Umbilical cord (tissue), 2 donors: Measurements from ENCODE around the gene LLGL1. TPM values are rescaled to one million over a fixed set of nuclear protein-coding genes. Genes with fewer than 3 reads are reported as not detected.

Source experiments
- DNase-seq: peaks from one replicate; pipeline ENCODE4 v3.0.0-alpha.2; 2015; ENCODE audit warnings: low spot score
- total RNA-seq: library from RNA; depleted of rRNA; stranded (reverse); fragments of >200 nt; gene quantifications from one replicate; pipeline ENCODE4 v1.2.3, GENCODE V29; 2014; ENCODE audit warnings: low replicate concordance; ENCODE audit not compliant: insufficient read depth

Gene LLGL1
- total RNA-seq, 1 donor from 2014 or later, result 21.2 TPM

GRCh38 chr17:18229771-18230170 lies 4.3 kb downstream of the LLGL1 start:
- no peak for DNase-seq

GRCh38 chr17:18230288-18231141 lies 5.1 kb downstream of the LLGL1 start:
- DNase-seq, result no peak

- DNase-seq, result no peak
These were observed 5.7 kb downstream of the LLGL1 start for GRCh38 chr17:18231164-18231563.

GRCh38 chr17:18233803-18234518 lies 8.5 kb downstream of the LLGL1 start:
- DNase-seq, result no peak

- DNase-seq, result no peak
These were observed 9.5 kb downstream of the LLGL1 start for GRCh38 chr17:18234853-18235380.

- no peak for DNase-seq
These were observed 10.4 kb downstream of the LLGL1 start for GRCh38 chr17:18235743-18236256.

- DNase-seq, result no peak
These were observed 11.1 kb downstream of the LLGL1 start for GRCh38 chr17:18236494-18236893.

GRCh38 chr17:18237461-18237860 lies 12.0 kb downstream of the LLGL1 start:
- DNase-seq, result no peak

- DNase-seq, result no peak
These were observed 12.9 kb downstream of the LLGL1 start for GRCh38 chr17:18238299-18238698.

GRCh38 chr17:18240449-18240848 lies 15.0 kb downstream of the LLGL1 start:
- no peak for DNase-seq

- no peak for DNase-seq
These were observed 15.9 kb downstream of the LLGL1 start for GRCh38 chr17:18241229-18241871.

- no peak for DNase-seq
These were observed 19.8 kb downstream of the LLGL1 start for GRCh38 chr17:18245038-18245776.

- DNase-seq, result no peak
These were observed 20.8 kb downstream of the LLGL1 start for GRCh38 chr17:18246109-18246725.

GRCh38 chr17:18246880-18247612 lies 21.6 kb downstream of the LLGL1 start:
- peak; percentile 40 for DNase-seq

- DNase-seq, result no peak
These were observed 22.2 kb downstream of the LLGL1 start for GRCh38 chr17:18247613-18248001.

- DNase-seq, result peak; percentile 69
These were observed 22.9 kb downstream of the LLGL1 start for GRCh38 chr17:18248300-18248731.

GRCh38 chr17:18248811-18249210 lies 23.4 kb downstream of the LLGL1 start:
- DNase-seq, result no peak

GRCh38 chr17:18250259-18250658 lies 24.8 kb downstream of the LLGL1 start:
- DNase-seq, result no peak

- DNase-seq, result no peak
These were observed 25.3 kb downstream of the LLGL1 start for GRCh38 chr17:18250708-18251107.

- DNase-seq, result no peak
These were observed 25.8 kb downstream of the LLGL1 start for GRCh38 chr17:18251204-18251603.
